ENCODE data around the gene ATG13.
A peak's percentile ranks its signal among the peaks of the same experiment; 100 is the strongest.
"Not testable (repeated sequence)": the region's sequence is repeated elsewhere in the genome, so short reads cannot be mapped to it uniquely, and the experiment has no call there.

The ATG13 gene

DNA sequence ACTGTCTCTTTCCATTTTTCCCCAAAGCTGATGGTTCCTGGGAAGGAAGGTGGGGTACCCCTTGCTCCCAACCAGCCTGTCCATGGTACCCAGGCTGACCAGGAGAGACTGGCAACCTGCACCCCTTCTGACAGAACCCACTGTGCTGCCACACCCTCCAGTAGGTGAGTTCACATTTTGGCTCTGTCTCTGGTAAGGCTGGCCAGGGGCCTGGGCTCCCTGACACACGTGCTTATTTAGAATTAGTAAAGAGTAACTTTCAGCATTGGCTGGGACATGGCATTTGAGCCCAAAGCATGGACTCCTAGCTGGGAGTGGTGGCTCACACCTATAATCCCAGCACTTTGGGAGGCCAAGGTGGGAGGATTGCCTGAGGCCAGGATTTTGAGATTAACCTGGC lies 48.0 kb downstream of the ATG13 start:
- TF ChIP-seq, protein P1, sequence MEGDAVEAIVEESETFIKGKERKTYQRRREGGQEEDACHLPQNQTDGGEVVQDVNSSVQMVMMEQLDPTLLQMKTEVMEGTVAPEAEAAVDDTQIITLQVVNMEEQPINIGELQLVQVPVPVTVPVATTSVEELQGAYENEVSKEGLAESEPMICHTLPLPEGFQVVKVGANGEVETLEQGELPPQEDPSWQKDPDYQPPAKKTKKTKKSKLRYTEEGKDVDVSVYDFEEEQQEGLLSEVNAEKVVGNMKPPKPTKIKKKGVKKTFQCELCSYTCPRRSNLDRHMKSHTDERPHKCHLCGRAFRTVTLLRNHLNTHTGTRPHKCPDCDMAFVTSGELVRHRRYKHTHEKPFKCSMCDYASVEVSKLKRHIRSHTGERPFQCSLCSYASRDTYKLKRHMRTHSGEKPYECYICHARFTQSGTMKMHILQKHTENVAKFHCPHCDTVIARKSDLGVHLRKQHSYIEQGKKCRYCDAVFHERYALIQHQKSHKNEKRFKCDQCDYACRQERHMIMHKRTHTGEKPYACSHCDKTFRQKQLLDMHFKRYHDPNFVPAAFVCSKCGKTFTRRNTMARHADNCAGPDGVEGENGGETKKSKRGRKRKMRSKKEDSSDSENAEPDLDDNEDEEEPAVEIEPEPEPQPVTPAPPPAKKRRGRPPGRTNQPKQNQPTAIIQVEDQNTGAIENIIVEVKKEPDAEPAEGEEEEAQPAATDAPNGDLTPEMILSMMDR (IDR thresholded peaks at IDR 0.05; ENCODE audit: low read depth, low read length) = no peak
- no peaks in the 10 kb centered on the region for H3K4me1 ChIP-seq
- no peak overlapping the region for H3K4me3 ChIP-seq (ENCODE audit: low read depth, low read length)
- no peak for DNase-seq
- H3K9me3 ChIP-seq = no peaks in the 10 kb centered on the region
- H3K36me3 ChIP-seq = no peaks in the 10 kb centered on the region
- H3K27me3 ChIP-seq = no peaks in the 10 kb centered on the region

DNA sequence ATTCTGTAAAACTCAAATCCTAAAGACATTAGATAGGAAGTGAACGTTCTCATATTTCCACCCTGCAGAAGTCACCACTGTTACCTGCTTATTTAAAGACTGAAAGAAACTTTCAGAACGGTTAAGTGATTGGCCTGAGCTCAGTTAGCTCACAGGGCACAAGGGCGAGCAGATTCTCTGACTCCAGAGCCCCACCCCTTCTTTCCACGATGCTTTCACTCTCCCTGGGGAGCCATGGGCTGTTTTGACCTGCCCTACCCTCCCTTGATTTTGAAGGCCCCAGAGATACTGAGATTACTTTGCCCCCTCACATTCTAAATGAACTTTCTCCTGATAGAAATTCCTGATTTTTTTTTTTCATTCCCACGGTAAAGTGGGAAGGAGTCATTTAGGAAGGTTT lies 49.2 kb downstream of the ATG13 start:
- Histone ChIP-seq H3K27me3 (no peaks in the 10 kb centered on the region), H3K4me1 (no peaks in the 10 kb centered on the region), H3K9me3 (no peaks in the 10 kb centered on the region), H3K4me3 (ENCODE audit: low read depth, low read length) (no peak overlapping the region), H3K36me3 (no peaks in the 10 kb centered on the region)
- no peak for DNase-seq
- TF ChIP-seq, protein P1 (IDR thresholded peaks at IDR 0.05; ENCODE audit: low read depth, low read length) = no peak

DNA sequence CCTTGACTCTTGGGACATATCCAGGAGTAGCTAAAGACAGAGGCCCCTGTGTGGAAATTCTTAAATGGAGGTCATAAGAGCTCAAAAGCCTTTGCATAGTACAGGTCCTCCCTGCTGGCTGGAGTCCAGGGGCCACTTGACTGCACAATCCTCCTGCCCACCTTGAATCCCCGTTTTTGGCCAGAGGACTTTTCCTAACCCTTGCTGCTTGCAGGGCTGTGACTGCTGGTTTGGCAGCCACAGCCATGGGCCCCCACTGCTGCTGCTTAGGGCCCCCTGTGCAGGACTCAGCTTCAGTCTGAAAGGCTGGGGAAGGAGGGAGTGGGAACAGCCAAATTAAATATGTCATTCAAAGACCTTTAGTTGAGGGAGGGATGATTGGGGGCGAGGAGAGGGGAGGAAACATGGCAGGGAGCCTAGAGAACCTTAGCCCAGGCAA lies 49.7 kb downstream of the ATG13 start:
- H3K4me3 ChIP-seq (ENCODE audit: low read depth, low read length) = no peak overlapping the region
- H3K9me3 ChIP-seq = no peaks in the 10 kb centered on the region
- no peaks in the 10 kb centered on the region for H3K27me3 ChIP-seq
- TF ChIP-seq, protein P1 (IDR thresholded peaks at IDR 0.05; ENCODE audit: low read depth, low read length) = no peak
- H3K36me3 ChIP-seq = no peaks in the 10 kb centered on the region
- no peaks in the 10 kb centered on the region for H3K4me1 ChIP-seq
- DNase-seq = no peak

DNA sequence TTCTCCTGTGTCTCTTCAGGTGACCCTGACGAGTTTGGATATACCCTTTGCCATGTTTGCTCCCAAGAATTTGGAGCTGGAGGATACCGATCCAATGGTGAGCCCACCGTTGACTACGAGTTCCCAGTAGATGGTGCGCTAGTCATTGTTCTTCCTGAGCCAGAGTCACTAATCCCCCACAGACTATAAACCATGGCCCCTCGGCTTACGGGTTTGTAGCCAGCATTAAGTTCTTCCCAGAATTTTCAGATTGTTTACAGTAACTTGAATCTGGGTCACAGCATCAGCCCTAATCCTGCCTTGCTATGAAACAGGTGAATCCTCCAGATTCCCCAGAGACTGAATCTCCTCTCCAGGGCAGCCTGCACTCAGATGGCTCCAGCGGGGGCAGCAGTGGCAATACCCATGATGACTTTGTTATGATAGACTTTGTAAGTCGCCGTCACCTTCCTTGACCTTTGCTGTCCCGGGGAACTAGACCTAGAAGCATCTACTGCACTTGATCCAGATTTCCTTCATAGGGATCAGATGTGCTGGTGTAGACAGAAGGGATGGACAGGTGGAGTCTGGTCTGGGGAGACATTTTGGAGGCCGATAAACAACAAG lies 51.2 kb downstream of the ATG13 start:
- no peak for DNase-seq
- Histone ChIP-seq H3K4me3 (ENCODE audit: low read depth, low read length) (no peak overlapping the region), H3K36me3 (no peaks in the 10 kb centered on the region), H3K9me3 (no peaks in the 10 kb centered on the region), H3K27me3 (no peaks in the 10 kb centered on the region), H3K4me1 (no peaks in the 10 kb centered on the region)
- TF ChIP-seq, protein P1 (IDR thresholded peaks at IDR 0.05; ENCODE audit: low read depth, low read length) = no peak

DNA sequence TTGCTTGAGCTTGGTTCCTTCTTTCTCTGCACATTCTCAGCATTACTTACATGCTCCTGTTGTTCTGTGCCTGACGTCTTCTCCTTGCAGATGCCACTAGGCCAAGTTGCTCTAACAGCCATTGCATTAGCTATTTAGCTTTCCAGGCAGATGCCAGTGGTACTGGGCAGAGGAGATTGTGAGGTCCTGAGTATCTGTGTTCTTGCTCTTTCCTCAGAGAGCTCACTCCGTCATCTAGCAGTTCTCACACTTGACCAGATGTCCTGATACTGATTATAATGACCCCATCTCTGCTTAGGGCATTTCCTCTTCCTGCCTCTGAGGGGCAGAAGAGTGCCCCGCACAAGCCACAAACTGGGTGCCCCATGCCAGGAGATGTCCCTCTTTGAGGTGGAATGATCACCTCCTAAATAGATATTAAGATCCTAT lies 52.4 kb downstream of the ATG13 start:
- Histone ChIP-seq H3K9me3 (no peaks in the 10 kb centered on the region), H3K27me3 (no peaks in the 10 kb centered on the region), H3K36me3 (no peaks in the 10 kb centered on the region), H3K4me3 (ENCODE audit: low read depth, low read length) (no peak overlapping the region), H3K4me1 (no peaks in the 10 kb centered on the region)
- DNase-seq = no peak
- TF ChIP-seq, protein P1 (IDR thresholded peaks at IDR 0.05; ENCODE audit: low read depth, low read length) = peak; percentile 32

DNA sequence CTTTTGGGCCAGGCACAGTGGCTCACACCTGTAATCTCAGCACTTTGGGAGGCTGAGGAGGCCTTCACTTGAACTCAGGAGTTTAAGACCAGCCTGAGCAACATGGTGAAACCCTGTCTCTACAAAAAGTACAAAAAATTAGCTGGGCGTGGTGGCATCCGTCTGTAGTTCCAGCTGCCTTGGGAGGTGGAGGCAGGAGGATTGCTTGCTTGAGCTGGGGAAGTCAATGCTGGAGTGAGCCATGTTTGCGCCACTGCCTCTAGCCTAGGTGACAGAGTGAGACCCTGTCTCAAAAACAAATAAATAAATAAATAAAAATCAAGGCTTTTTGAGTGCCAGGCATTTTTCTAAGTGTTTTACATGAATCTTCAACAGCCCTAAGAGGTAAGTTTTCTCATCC lies 53.2 kb downstream of the ATG13 start:
- not testable (repeated sequence) for DNase-seq; H3K4me1 ChIP-seq; H3K4me3 ChIP-seq (ENCODE audit: low read depth, low read length); H3K9me3 ChIP-seq; H3K27me3 ChIP-seq; H3K36me3 ChIP-seq

DNA sequence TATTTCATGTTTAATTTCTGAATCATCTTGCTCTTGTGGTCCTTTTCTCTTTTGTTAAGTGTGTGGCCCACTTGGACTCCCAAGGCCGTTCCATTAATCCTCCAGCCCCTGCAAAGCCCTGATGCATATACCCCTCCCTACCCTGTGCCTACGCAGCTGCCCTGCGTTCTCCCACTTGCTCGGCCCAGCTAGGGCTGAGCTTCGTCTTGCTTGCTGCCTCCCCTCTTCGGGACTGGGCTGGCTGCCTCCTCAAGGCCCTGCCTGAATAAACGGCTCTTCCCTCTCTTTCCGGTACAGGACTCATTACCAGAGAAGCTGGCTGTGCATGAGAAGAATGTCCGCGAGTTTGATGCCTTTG lies 54.6 kb downstream of the ATG13 start:
- no peak for DNase-seq
- H3K27me3 ChIP-seq = no peaks in the 10 kb centered on the region
- no peaks in the 10 kb centered on the region for H3K4me1 ChIP-seq
- H3K36me3 ChIP-seq = no peaks in the 10 kb centered on the region
- H3K4me3 ChIP-seq (ENCODE audit: low read depth, low read length) = no peak overlapping the region
- H3K9me3 ChIP-seq = no peaks in the 10 kb centered on the region
- TF ChIP-seq, protein P1 (IDR thresholded peaks at IDR 0.05; ENCODE audit: low read depth, low read length) = no peak
